Nasal cavity respiratory epithelium epithelial cell of viscerocranial mucosa (primary cell): ENCODE results near the gene CENPC. TPM values are rescaled to one million over a fixed set of nuclear protein-coding genes. Genes with fewer than 3 reads are reported as not detected.

Experiments used
- total RNA-seq: library from RNA; depleted of rRNA; stranded (reverse); fragments of >200 nt; gene quantifications from 2 replicates; pipeline ENCODE4 v1.2.3, GENCODE V29; 2014

Gene CENPC, protein sequence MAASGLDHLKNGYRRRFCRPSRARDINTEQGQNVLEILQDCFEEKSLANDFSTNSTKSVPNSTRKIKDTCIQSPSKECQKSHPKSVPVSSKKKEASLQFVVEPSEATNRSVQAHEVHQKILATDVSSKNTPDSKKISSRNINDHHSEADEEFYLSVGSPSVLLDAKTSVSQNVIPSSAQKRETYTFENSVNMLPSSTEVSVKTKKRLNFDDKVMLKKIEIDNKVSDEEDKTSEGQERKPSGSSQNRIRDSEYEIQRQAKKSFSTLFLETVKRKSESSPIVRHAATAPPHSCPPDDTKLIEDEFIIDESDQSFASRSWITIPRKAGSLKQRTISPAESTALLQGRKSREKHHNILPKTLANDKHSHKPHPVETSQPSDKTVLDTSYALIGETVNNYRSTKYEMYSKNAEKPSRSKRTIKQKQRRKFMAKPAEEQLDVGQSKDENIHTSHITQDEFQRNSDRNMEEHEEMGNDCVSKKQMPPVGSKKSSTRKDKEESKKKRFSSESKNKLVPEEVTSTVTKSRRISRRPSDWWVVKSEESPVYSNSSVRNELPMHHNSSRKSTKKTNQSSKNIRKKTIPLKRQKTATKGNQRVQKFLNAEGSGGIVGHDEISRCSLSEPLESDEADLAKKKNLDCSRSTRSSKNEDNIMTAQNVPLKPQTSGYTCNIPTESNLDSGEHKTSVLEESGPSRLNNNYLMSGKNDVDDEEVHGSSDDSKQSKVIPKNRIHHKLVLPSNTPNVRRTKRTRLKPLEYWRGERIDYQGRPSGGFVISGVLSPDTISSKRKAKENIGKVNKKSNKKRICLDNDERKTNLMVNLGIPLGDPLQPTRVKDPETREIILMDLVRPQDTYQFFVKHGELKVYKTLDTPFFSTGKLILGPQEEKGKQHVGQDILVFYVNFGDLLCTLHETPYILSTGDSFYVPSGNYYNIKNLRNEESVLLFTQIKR
- total RNA-seq = 6.8 and 10.8 TPM in 2 replicates

GRCh38 chr4:67545199-67546003 lies at the start of gene CENPC:
Gene CENPC (minus strand): TSS chr4:67545503. CDS start chr4:67545355, 148 bp downstream.

GRCh38 chr4:67558493-67558892 lies 13.2 kb upstream of the CENPC start, which contains the start of gene STAP1:
Gene STAP1 (plus strand): TSS chr4:67558727. CDS start chr4:67558810, 83 bp downstream.

Other genes starting within 250 kb of the CENPC start
- gene STAP1, start 13.2 kb upstream of the CENPC start, total RNA-seq = not detected in 2 replicates
- gene UBA6, start 155.7 kb upstream of the CENPC start, total RNA-seq = 108 and 168 TPM in 2 replicates
- gene GNRHR, start 208.9 kb upstream of the CENPC start, total RNA-seq = under 0.01 and 0.07 TPM in 2 replicates